Measurements from ENCODE around the gene ZNF239. TPM values are rescaled to one million over a fixed set of nuclear protein-coding genes. Genes with fewer than 3 reads are reported as not detected.

The ZNF239 gene
- total RNA-seq, 1 experiment from 2014 or later = 3.0 TPM

GRCh38 chr10:43524434-43525247, 49.8 kb downstream of the ZNF239 start:
- DNase-seq = no peak
- no peak overlapping the region for H3K4me3 ChIP-seq (ENCODE audit: insufficient read depth, low read depth, low read length)

More at GRCh38 chr10:43524434-43525247, 49.8 kb downstream of the ZNF239 start:
- Histone ChIP-seq H3K36me3 (replicated peaks; ENCODE audit: control insufficient read depth, insufficient read depth, low read length) (no peaks in the 10 kb centered on the region), H3K27me3 (ENCODE audit: control insufficient read depth, insufficient read depth, low read length) (no peaks in the 10 kb centered on the region)

Other genes starting within 250 kb of the ZNF239 start
- not detected in 2 replicates for gene FXYD4, start 203.0 kb downstream of the ZNF239 start, total RNA-seq (2014; rRNA removed; shearing (Covaris generic))
- gene HNRNPF, start 165.4 kb downstream of the ZNF239 start, total RNA-seq (2014; rRNA removed; shearing (Covaris generic)) = 328 and 342 TPM in 2 replicates
- gene ZNF487, start 137.5 kb downstream of the ZNF239 start, total RNA-seq (2014; rRNA removed; shearing (Covaris generic)) = 2.7 and 4.9 TPM in 2 replicates
- gene ZNF485, start 31.8 kb upstream of the ZNF239 start, total RNA-seq (2014; rRNA removed; shearing (Covaris generic)) = 3.7 and 4.9 TPM in 2 replicates
- gene ZNF32, start 74.3 kb upstream of the ZNF239 start, total RNA-seq (2014; rRNA removed; shearing (Covaris generic)) = 24.8 and 27.5 TPM in 2 replicates

All from H7 (cell line).